GM19239 (cell line): ENCODE measurements around the gene USP17L12.
"Not testable (repeated sequence)": the region's sequence is repeated elsewhere in the genome, so short reads cannot be mapped to it uniquely, and the experiment has no call there.

Source experiments
- DNase-seq: peaks from one replicate; pipeline ENCODE4 v3.0.0; 2011; ENCODE audit warnings: low spot score; ENCODE audit not compliant: insufficient read length
- FAIRE-seq: peaks from 2 replicates; lab custom pipeline; 2011; peaks lifted over from hg19 to GRCh38; lab: Jason Lieb, UNC

Gene USP17L12

GRCh38 chr4:9219852-9220251 lies at the start of gene USP17L12:
Gene USP17L12, plus strand, starts transcription at chr4:9220152. Its CDS starts 0 bp downstream, at chr4:9220152.
- not testable (repeated sequence) for DNase-seq, FAIRE-seq

- DNase-seq, FAIRE-seq: not testable (repeated sequence)
Observed at GRCh38 chr4:9210357-9210756, 9.6 kb upstream of the USP17L12 start, which contains the start of gene USP17L10. Gene USP17L10, plus strand, starts transcription at chr4:9210657. Its CDS starts 0 bp downstream, at chr4:9210657.

- DNase-seq, FAIRE-seq: not testable (repeated sequence)
Observed at GRCh38 chr4:9214701-9215100, 5.3 kb upstream of the USP17L12 start.

- not testable (repeated sequence) for FAIRE-seq, DNase-seq
Observed at GRCh38 chr4:9215105-9215504, 4.8 kb upstream of the USP17L12 start, which contains the start of gene USP17L11. Gene USP17L11, plus strand, starts transcription at chr4:9215405. Its CDS starts 0 bp downstream, at chr4:9215405.

- not testable (repeated sequence) for FAIRE-seq, DNase-seq
Observed at GRCh38 chr4:9224596-9224995, 4.6 kb downstream of the USP17L12 start, which contains the start of gene USP17L13. Gene USP17L13, plus strand, starts transcription at chr4:9224896. Its CDS starts 0 bp downstream, at chr4:9224896.

- not testable (repeated sequence) for FAIRE-seq, DNase-seq
Observed at GRCh38 chr4:9230249-9230648, 10.3 kb downstream of the USP17L12 start.

- FAIRE-seq, DNase-seq: not testable (repeated sequence)
Observed at GRCh38 chr4:9234085-9234484, 14.1 kb downstream of the USP17L12 start, which contains the start of gene USP17L15. Gene USP17L15, plus strand, starts transcription at chr4:9234385. Its CDS starts 0 bp downstream, at chr4:9234385.

GRCh38 chr4:9238461-9238860 lies 18.5 kb downstream of the USP17L12 start:
- DNase-seq, FAIRE-seq: not testable (repeated sequence)

- DNase-seq, FAIRE-seq: not testable (repeated sequence)
Observed at GRCh38 chr4:9243579-9243978, 23.6 kb downstream of the USP17L12 start, which contains the start of gene USP17L17. Gene USP17L17, plus strand, starts transcription at chr4:9243879. Its CDS starts 0 bp downstream, at chr4:9243879.

GRCh38 chr4:9247953-9248680 lies 28.2 kb downstream of the USP17L12 start, which contains the start of gene USP17L18:
Gene USP17L18, plus strand, starts transcription at chr4:9248630. Its CDS starts 0 bp downstream, at chr4:9248630.
- FAIRE-seq, DNase-seq: not testable (repeated sequence)

GRCh38 chr4:9253078-9253477 lies 33.1 kb downstream of the USP17L12 start, which contains the start of gene USP17L19:
Gene USP17L19, plus strand, starts transcription at chr4:9253378. Its CDS starts 0 bp downstream, at chr4:9253378.
- FAIRE-seq: not testable (repeated sequence)

GRCh38 chr4:9257824-9258223 lies 37.9 kb downstream of the USP17L12 start, which contains the start of gene USP17L20:
Gene USP17L20, plus strand, starts transcription at chr4:9258124. Its CDS starts 0 bp downstream, at chr4:9258124.
- DNase-seq, FAIRE-seq: not testable (repeated sequence)

More at GRCh38 chr4:9253078-9253477, 33.1 kb downstream of the USP17L12 start, which contains the start of gene USP17L19:
- not testable (repeated sequence) for DNase-seq

- DNase-seq, FAIRE-seq: not testable (repeated sequence)
Observed at GRCh38 chr4:9262572-9262971, 42.6 kb downstream of the USP17L12 start, which contains the start of gene USP17L21. Gene USP17L21, plus strand, starts transcription at chr4:9262872. Its CDS starts 0 bp downstream, at chr4:9262872.

GRCh38 chr4:9267319-9267718 lies 47.4 kb downstream of the USP17L12 start, which contains the start of gene USP17L22:
Gene USP17L22, plus strand, starts transcription at chr4:9267619. Its CDS starts 0 bp downstream, at chr4:9267619.
- not testable (repeated sequence) for FAIRE-seq, DNase-seq
